SK-N-MC (cell line): ENCODE measurements around the gene TOP3A.

Experiments
- DNase-seq: peaks from one replicate; pipeline ENCODE4 v3.0.0-alpha.2; 2011; ENCODE audit warnings: low read depth, low spot score
- H3K27ac ChIP-seq: fragments of 200-600 bp; sonication (generic); 2 replicates; pipeline ENCODE4 v1.5.1; 2016; ENCODE audit warnings: mixed run types
- H3K36me3 ChIP-seq: fragments of 200-600 bp; sonication (generic); 2 replicates; pipeline ENCODE4 v1.6.1; 2017; ENCODE audit warnings: antibody characterized with exemption, low read length, mixed read lengths; ENCODE audit not compliant: insufficient read depth
- H3K4me3 ChIP-seq: fragments of 200-600 bp; sonication (generic); 2 replicates; pipeline ENCODE4 v1.5.1; 2016
- H3K9ac ChIP-seq: fragments of 200-600 bp; sonication (generic); 2 replicates; pipeline ENCODE4 v1.8.0; 2017; ENCODE audit warnings: mixed run types, mixed read lengths; ENCODE audit not compliant: insufficient read length
- H3K9me3 ChIP-seq: fragments of 200-600 bp; sonication (generic); 2 replicates; pipeline ENCODE4 v1.6.1; 2017; ENCODE audit warnings: low read depth, mild to moderate bottlenecking, antibody characterized with exemption, low read length, moderate library complexity, mixed read lengths
- EZH2 ChIP-seq: fragments of 200-600 bp; sonication (generic); IDR thresholded peaks from one replicate; pipeline ENCODE4 v1.6.1; 2017; ENCODE audit warnings: antibody characterized with exemption
- FOXP2 ChIP-seq: optimal IDR thresholded peaks from 2 replicates; pipeline ENCODE3; 2011; ENCODE audit warnings: mild to moderate bottlenecking, moderate library complexity; ENCODE audit not compliant: insufficient read depth; ENCODE audit errors: extremely low read length, control extremely low read depth
- POLR2AphosphoS5 ChIP-seq: IDR thresholded peaks from 2 replicates; pipeline ENCODE4 v1.6.1; 2012; ENCODE audit warnings: mild to moderate bottlenecking, low read depth, low read length, borderline replicate concordance

Gene TOP3A

GRCh38 chr17:18277076-18277475, 37.7 kb downstream of the TOP3A start:
- H3K4me3 ChIP-seq: no peak overlapping the region
- H3K27ac ChIP-seq: no peak overlapping the region
- DNase-seq: no peak
- H3K36me3 ChIP-seq: peaks cover 61% of the 10 kb centered on the region
- H3K9me3 ChIP-seq: no peaks in the 10 kb centered on the region
- no peak overlapping the region for H3K9ac ChIP-seq
- no peak for TF ChIP-seq POLR2AphosphoS5
- TF ChIP-seq FOXP2: no peak
- TF ChIP-seq EZH2: no peak

DNA sequence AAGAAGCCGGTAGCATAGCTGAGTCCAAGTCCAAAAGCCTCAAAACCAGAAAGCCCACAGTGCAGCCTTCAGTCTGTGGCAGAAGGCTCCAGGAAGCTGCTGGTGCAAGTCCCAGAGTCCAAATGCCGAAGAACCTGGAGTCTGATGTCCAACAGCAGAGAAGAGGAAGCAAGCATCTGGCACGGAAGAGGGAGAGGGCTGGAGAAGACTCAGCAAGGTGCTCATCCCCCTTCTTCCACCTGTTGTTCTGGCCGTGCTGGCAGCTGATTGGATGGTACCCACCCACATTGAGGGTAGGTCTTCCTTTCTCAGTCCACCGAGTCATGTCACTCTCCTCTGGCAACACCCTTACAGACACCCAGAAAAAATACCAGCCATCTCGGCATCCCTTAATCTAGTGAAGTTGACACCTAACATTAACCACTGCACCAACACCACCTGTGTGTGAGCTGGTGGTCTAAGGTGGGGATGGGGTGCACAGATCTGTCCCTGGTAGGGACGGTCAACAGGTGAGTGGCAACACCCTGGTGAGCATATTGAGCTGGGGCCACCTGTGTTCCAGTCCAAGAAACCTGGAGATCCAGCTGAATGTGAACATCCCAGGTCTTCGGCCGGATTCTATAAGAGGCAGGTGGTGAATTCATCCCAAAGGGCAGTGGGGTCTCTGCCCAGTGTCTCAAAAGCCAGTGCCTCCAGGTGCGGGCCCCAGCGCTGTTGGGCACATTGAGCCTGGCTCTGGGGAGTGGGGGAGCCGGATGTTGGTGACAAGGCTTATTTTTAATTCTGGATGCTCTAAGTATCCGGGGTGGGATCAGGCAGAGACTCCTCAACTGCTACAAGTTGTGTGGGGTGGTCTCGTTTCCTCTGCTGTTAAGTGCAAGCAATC, 44.5 kb downstream of the TOP3A start:
- Histone ChIP-seq H3K9me3 (no peaks in the 10 kb centered on the region), H3K9ac (no peak overlapping the region), H3K4me3 (no peak overlapping the region), H3K27ac (no peak overlapping the region), H3K36me3 (peaks cover 13% of the 10 kb centered on the region; the same call in 1 of the 2 replicates)
- no peak for TF ChIP-seq EZH2
- no peak for TF ChIP-seq FOXP2
- no peak for TF ChIP-seq POLR2AphosphoS5
- DNase-seq: no peak

- Histone ChIP-seq H3K36me3 (peaks cover 2% of the 10 kb centered on the region; the same call in 1 of the 2 replicates), H3K27ac (no peak overlapping the region), H3K9ac (peak overlapping the region; percentile 32), H3K9me3 (no peaks in the 10 kb centered on the region), H3K4me3 (no peak overlapping the region)
- no peak for DNase-seq
- TF ChIP-seq FOXP2 (no peak), POLR2AphosphoS5 (no peak), EZH2 (no peak)
Measured at GRCh38 chr17:18267927-18268711, 46.7 kb downstream of the TOP3A start.

- no peak overlapping the region for H3K27ac ChIP-seq
- H3K9me3 ChIP-seq: no peaks in the 10 kb centered on the region
- H3K9ac ChIP-seq: no peak overlapping the region
- no peak for TF ChIP-seq EZH2
- TF ChIP-seq FOXP2: no peak
- TF ChIP-seq POLR2AphosphoS5: no peak
- no peak overlapping the region for H3K4me3 ChIP-seq
- H3K36me3 ChIP-seq: no peaks in the 10 kb centered on the region
- no peak for DNase-seq
Measured at GRCh38 chr17:18267366-18267765, 47.4 kb downstream of the TOP3A start.

DNA sequence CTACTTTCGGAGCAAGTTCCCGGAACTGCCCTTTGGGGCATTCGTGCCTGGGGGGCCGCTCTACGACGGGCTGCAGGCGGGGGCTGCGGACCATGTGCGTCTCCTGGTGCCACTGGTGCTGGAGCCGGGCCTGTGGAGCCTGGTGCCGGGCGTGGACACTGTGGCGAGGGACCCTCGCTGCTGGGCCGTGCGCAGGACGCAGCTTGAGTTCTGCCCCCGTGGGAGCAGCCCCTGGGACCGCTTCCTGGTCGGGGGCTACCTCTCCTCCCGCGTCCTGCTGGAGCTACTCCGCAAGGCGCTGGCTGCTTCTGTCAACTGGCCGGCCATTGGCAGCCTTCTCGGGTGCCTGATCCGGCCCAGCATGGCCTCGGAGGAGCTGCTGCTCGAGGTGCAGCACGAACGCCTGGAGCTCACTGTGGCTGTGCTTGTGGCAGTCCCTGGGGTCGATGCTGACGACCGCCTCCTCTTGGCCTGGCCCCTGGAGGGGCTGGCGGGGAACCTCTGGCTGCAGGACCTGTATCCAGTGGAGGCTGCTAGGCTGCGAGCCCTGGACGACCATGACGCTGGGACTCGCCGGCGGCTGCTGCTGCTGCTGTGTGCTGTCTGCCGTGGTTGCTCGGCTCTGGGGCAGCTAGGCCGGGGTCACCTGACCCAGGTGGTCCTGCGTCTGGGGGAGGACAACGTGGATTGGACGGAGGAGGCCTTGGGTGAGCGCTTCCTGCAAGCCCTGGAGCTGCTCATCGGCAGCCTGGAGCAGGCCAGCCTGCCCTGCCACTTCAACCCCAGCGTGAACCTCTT, 50.7 kb downstream of the TOP3A start:
- Histone ChIP-seq H3K9ac (no peak overlapping the region), H3K4me3 (no peak overlapping the region), H3K36me3 (no peaks in the 10 kb centered on the region), H3K27ac (no peak overlapping the region), H3K9me3 (no peaks in the 10 kb centered on the region)
- no peak for DNase-seq
- no peak for TF ChIP-seq EZH2
- no peak for TF ChIP-seq FOXP2
- TF ChIP-seq POLR2AphosphoS5: no peak

DNA sequence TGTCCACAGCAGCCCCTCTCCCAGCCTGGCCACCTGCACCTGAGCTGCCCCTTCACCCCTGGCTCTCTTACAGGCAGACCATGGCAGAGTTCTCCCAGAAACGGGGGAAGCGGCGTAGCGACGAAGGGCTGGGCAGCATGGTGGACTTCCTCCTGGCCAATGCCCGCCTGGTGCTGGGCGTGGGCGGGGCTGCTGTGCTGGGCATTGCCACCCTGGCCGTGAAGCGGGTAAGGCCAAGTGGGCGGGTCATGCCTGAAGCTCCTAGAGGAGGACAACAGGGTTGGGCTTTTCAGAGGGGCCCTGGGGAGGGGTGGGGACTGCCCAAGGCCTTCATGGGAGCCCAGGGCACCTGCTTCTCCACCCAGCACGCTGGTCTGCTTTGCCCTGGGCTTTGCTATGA, 52.2 kb downstream of the TOP3A start:
- H3K9me3 ChIP-seq: no peaks in the 10 kb centered on the region
- no peak for DNase-seq
- no peaks in the 10 kb centered on the region for H3K36me3 ChIP-seq
- H3K4me3 ChIP-seq: no peak overlapping the region
- no peak overlapping the region for H3K27ac ChIP-seq
- TF ChIP-seq POLR2AphosphoS5: no peak
- TF ChIP-seq EZH2: no peak
- no peak for TF ChIP-seq FOXP2
- H3K9ac ChIP-seq: no peak overlapping the region

DNA sequence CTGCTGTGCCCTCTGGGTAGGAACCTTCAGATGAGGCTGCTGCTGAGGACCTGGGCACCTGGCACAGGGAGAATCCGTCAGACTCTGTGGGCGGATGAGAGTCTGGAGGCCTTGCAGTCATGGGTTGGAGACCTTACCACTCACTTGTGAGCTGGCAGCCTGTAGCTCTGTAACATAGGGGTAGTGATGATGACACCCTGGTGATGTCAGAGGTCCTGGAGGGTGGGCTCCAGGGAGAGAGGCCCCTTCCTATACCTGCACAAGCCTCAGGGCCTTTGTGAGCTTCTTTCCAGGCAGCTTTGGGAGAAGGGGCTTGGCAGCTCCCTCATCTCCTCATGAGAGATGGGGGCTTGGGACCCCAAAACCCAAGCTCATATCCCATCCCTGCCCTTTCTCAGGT, 52.7 kb downstream of the TOP3A start:
- H3K36me3 ChIP-seq: no peaks in the 10 kb centered on the region
- H3K9me3 ChIP-seq: no peaks in the 10 kb centered on the region
- TF ChIP-seq POLR2AphosphoS5: no peak
- no peak for TF ChIP-seq FOXP2
- no peak for TF ChIP-seq EZH2
- DNase-seq: no peak
- H3K4me3 ChIP-seq: no peak overlapping the region
- no peak overlapping the region for H3K9ac ChIP-seq
- no peak overlapping the region for H3K27ac ChIP-seq
